Thyroid gland (tissue), 4 donors: ENCODE data around the gene ATG14.

ENCODE experiments used
- POLR2A ChIP-seq, 2 donors: fragments of 450-650 bp; IDR thresholded peaks; one replicate each; pipeline ENCODE4 v1.6.1; 2017; ENCODE audit warnings: antibody characterized with exemption in 2 of 2, mild to moderate bottlenecking in 2 of 2, moderate library complexity in 1 of 2
- TF ChIP-seq, protein P1 (sequence below), 6 experiments: fragments of 200-600 bp in 3 of 6; fragments of 450-650 bp in 3 of 6; sonication (generic) in 3 of 6; IDR thresholded peaks; one replicate each; pipeline ENCODE4 v1.5.1; 2016 to 2019; ENCODE audit warnings: antibody characterized with exemption in 6 of 6, mild to moderate bottlenecking in 2 of 6, inconsistent platforms in 1 of 6, moderate library complexity in 1 of 6

DNA sequence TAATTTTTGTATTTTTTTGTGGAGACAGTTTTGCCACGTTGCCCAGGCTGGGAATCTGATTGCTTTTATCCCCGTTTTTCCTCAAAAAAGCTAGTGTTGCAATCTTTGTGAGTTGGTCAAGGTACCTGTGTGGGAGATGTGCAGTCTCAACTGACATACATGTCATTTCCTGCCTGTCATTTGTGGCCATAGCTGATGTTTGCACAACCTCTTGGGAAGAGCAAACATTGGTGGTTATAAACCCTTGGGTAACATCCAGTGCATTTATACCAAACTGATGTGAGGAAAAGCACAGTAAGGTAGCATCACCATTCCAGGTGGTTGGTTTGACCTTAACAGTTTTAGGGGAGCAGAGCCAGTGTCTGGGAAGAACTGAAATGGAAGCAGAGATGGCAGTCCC is 54.7 kb downstream of the ATG14 start:
- TF ChIP-seq, protein P1, sequence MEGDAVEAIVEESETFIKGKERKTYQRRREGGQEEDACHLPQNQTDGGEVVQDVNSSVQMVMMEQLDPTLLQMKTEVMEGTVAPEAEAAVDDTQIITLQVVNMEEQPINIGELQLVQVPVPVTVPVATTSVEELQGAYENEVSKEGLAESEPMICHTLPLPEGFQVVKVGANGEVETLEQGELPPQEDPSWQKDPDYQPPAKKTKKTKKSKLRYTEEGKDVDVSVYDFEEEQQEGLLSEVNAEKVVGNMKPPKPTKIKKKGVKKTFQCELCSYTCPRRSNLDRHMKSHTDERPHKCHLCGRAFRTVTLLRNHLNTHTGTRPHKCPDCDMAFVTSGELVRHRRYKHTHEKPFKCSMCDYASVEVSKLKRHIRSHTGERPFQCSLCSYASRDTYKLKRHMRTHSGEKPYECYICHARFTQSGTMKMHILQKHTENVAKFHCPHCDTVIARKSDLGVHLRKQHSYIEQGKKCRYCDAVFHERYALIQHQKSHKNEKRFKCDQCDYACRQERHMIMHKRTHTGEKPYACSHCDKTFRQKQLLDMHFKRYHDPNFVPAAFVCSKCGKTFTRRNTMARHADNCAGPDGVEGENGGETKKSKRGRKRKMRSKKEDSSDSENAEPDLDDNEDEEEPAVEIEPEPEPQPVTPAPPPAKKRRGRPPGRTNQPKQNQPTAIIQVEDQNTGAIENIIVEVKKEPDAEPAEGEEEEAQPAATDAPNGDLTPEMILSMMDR (IDR thresholded peaks at IDR 0.05), result no peak
- no peak for TF ChIP-seq POLR2A (IDR thresholded peaks at IDR 0.05)
